HUES6 (cell line): ENCODE data around the gene CEBPZ.
A peak's percentile ranks its signal among the peaks of the same experiment; 100 is the strongest.

ENCODE experiments used
- H3K27ac ChIP-seq: 2 replicates; pipeline ENCODE4 v1.7.0; 2013; ENCODE audit warnings: low read depth, mild to moderate bottlenecking, low read length, inconsistent platforms
- H3K27me3 ChIP-seq: 2 replicates; pipeline ENCODE4 v1.6.1; 2013; ENCODE audit warnings: low read length; ENCODE audit not compliant: control insufficient read depth, insufficient read depth
- H3K36me3 ChIP-seq: 2 replicates; pipeline ENCODE4 v1.6.1; 2013; ENCODE audit warnings: low read length; ENCODE audit not compliant: control insufficient read depth, insufficient read depth
- H3K4me1 ChIP-seq: 2 replicates; pipeline ENCODE4 v1.6.1; 2013; ENCODE audit warnings: low read length; ENCODE audit not compliant: control insufficient read depth, insufficient read depth
- H3K4me3 ChIP-seq: 2 replicates; pipeline ENCODE4 v1.5.1; 2013; ENCODE audit warnings: low read depth, low read length
- H3K9ac ChIP-seq: one replicate; pipeline ENCODE4 v1.6.1; 2013; ENCODE audit warnings: mild to moderate bottlenecking, low read length
- H3K9me3 ChIP-seq: 2 replicates; pipeline ENCODE4 v1.6.1; 2013; ENCODE audit warnings: low read depth, low read length; ENCODE audit not compliant: control insufficient read depth, insufficient read depth

The CEBPZ gene

GRCh38 chr2:37231241-37232130 lies at the start of gene CEBPZ, which contains the start of gene NDUFAF7:
TSS of gene CEBPZ (minus strand) at chr2:37231596. CDS start at chr2:37231567, 29 bp downstream.
TSS of gene NDUFAF7 (plus strand) at chr2:37231658. CDS start at chr2:37231706, 48 bp downstream.
- no peaks in the 10 kb centered on the region for H3K27me3 ChIP-seq
- H3K4me1 ChIP-seq, result peaks cover 34% of the 10 kb centered on the region
- peaks cover 60% of the 10 kb centered on the region for H3K36me3 ChIP-seq
- no peaks in the 10 kb centered on the region for H3K9me3 ChIP-seq
- peak within 1 kb of the TSS; percentile 92 for H3K4me3 ChIP-seq
- H3K27ac ChIP-seq, result peak within 1 kb of the TSS; percentile 72
- peak within 1 kb of the TSS; percentile 93 for H3K9ac ChIP-seq

DNA sequence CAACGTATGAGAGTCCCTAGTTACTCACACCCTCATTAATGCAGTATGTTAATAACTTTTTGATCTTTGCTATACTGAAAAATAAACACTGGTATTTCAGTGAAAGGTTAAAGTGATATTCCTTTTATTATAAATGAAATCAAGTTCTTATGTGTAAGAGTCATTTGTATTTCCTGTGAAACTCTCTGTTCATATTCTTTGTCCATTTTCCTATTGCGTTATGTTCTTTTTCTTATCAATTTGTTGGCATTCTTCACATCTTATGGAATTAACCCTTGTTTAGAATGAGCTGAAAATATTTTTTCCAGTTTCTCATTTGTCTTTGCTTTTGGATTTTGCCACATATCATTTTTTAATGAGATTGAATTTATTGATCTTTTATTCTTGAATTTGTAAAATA lies 44.9 kb upstream of the CEBPZ start:
- Histone ChIP-seq H3K27ac (no peak overlapping the region), H3K9ac (no peak overlapping the region), H3K9me3 (no peaks in the 10 kb centered on the region), H3K36me3 (peaks cover 92% of the 10 kb centered on the region), H3K27me3 (no peaks in the 10 kb centered on the region), H3K4me3 (no peak overlapping the region), H3K4me1 (peaks cover 11% of the 10 kb centered on the region; the same call in 1 of the 2 replicates)

DNA sequence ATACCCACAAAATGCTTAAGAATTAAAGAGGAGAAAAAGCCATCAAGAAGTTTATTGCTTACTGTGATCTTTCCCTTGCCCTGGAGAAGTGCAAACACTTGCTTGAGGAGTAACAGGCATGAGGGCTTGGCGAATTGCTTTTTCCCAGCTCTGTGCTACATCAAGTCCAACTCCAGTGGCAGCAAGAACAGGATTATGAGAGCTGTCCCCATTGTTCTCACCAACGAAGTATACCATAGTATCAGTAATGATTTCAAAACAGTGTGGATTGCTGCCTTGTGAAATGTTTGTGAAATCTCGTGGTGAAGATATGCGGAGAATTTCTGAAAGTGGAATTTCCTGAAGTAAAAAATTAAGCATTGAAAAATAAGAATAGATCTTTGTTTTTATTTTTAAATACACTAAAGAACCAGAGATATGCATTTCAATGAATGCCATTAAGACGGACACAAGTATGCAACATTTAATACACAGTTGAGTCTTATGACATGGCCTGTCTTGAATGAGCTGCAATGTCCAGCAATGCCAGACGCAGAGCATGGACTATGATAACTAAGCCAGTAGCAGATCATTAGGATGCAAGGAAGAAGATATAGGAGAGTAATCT lies 43.1 kb upstream of the CEBPZ start:
- Histone ChIP-seq H3K4me3 (no peak overlapping the region), H3K9me3 (no peaks in the 10 kb centered on the region), H3K27me3 (no peaks in the 10 kb centered on the region), H3K9ac (no peak overlapping the region), H3K36me3 (peaks cover 86% of the 10 kb centered on the region), H3K27ac (no peak overlapping the region), H3K4me1 (peaks cover 11% of the 10 kb centered on the region; the same call in 1 of the 2 replicates)

GRCh38 chr2:37271376-37272067 lies 40.1 kb upstream of the CEBPZ start:
- no peaks in the 10 kb centered on the region for H3K9me3 ChIP-seq

DNA sequence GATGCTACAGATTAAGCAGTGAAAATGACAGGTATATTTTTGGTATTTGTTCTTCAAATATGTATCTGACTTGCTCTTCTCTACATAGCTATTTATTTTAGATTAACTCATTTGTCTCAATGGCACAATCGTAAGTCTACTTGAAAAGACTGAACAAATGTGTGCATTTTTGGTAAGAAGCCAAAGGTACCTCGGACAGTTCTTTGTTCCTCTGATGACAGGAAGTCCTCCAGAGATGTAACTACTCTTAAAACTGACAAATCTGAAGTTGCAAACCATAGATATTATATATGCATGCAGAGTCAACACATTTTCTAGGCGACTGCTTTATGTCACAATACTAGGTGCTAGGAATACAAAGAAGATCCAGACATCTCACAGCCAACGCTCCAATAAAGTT lies 36.7 kb upstream of the CEBPZ start:
- Histone ChIP-seq H3K27ac (no peak overlapping the region), H3K4me3 (no peak overlapping the region), H3K9me3 (no peaks in the 10 kb centered on the region), H3K27me3 (no peaks in the 10 kb centered on the region), H3K4me1 (peaks cover 11% of the 10 kb centered on the region; the same call in 1 of the 2 replicates), H3K9ac (no peak overlapping the region), H3K36me3 (peaks cover 84% of the 10 kb centered on the region)

More at GRCh38 chr2:37271376-37272067, 40.1 kb upstream of the CEBPZ start:
- H3K4me3 ChIP-seq, result no peak overlapping the region
- H3K27me3 ChIP-seq, result no peaks in the 10 kb centered on the region
- H3K27ac ChIP-seq, result no peak overlapping the region
- peaks cover 11% of the 10 kb centered on the region; the same call in 1 of the 2 replicates for H3K4me1 ChIP-seq
- H3K9ac ChIP-seq, result no peak overlapping the region
- H3K36me3 ChIP-seq, result peaks cover 93% of the 10 kb centered on the region

DNA sequence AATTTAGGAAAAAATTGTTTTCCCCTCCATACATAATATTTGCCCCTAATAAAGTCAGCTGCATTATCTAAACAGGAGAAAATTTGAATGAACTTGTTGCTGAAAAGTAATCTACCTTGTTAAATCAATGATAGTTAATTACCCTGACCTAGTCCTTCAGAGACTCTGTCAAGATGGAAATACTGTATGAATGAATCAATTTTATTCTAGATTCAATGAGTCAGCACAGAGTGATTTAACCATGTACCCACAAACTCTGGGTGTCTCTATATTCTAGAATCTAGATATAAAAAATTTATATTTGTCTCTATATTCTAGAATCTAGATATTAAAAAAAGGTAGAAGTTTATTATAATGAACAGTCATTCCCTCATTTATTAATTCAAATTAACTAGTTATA lies 36.3 kb upstream of the CEBPZ start:
- Histone ChIP-seq H3K4me1 (peaks cover 11% of the 10 kb centered on the region; the same call in 1 of the 2 replicates), H3K27ac (no peak overlapping the region), H3K9ac (no peak overlapping the region), H3K36me3 (peaks cover 81% of the 10 kb centered on the region), H3K9me3 (no peaks in the 10 kb centered on the region), H3K4me3 (no peak overlapping the region), H3K27me3 (no peaks in the 10 kb centered on the region)

DNA sequence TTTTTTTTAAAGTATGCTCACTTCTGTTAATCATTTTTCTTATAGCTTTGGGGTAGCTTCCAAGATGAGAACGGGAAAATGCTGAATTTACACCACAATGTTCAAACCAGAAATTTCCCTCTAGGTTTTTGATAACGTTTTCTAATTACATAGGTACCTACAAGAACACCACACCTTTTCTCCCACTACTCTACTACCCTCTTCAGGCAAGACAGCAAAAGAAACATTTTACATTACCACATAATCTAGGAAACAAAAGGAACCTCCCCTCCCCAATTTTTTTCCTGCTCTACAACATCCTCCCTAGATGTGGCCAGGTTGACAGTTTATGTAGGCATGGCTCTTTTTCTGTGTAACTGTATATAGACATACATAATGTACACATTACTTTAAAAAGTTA lies 32.4 kb upstream of the CEBPZ start:
- peaks cover 76% of the 10 kb centered on the region for H3K36me3 ChIP-seq
- H3K27me3 ChIP-seq, result no peaks in the 10 kb centered on the region
- H3K9ac ChIP-seq, result no peak overlapping the region
- H3K4me3 ChIP-seq, result no peak overlapping the region
- H3K27ac ChIP-seq, result no peak overlapping the region
- no peaks in the 10 kb centered on the region for H3K4me1 ChIP-seq
- H3K9me3 ChIP-seq, result no peaks in the 10 kb centered on the region

- H3K27ac ChIP-seq, result no peak overlapping the region
- H3K4me3 ChIP-seq, result no peak overlapping the region
- H3K9ac ChIP-seq, result no peak overlapping the region
- H3K9me3 ChIP-seq, result no peaks in the 10 kb centered on the region
- H3K36me3 ChIP-seq, result peaks cover 75% of the 10 kb centered on the region
- no peaks in the 10 kb centered on the region for H3K27me3 ChIP-seq
- H3K4me1 ChIP-seq, result no peaks in the 10 kb centered on the region
These were observed 31.1 kb upstream of the CEBPZ start for GRCh38 chr2:37262522-37262921.

DNA sequence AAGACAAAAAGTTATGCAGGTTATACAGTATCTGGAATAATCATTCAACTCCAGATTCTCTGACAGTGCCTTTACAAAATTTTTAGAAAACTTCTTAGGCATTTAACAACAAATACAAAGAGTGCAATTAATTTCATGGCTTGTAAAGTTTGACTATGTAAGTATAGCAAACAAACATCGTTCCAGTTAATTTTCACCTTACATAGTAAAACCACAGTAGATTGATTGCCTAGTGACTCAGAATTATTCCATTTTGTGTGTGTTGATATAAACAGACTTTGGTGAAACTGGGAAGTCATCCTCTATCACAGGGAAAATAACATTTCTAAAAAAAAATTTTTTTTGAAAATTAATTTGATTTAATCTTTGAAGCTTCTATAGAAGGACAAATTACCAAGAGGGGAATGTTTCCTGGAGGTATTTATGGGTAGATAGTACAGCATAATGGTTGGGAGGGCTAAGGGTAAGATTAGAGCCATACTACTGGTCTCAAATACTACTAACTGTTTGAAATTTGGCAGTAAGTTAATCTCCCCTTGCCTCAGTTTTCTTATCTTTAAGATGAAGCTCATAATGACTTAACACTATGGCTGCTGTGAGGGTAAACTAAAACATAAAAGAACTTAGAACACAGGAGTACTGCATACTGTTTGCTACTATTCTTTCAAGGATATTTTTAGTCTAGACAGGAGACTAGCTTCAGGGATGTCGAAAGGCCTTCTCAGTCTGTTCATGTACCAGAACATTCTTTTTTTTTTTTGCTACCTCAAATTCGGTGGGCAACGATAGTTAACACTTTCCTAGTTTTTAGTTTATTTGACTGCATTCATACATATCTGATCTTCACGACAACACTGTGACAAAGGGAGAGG lies 19.7 kb upstream of the CEBPZ start:
- Histone ChIP-seq H3K4me3 (no peak overlapping the region), H3K9me3 (no peaks in the 10 kb centered on the region), H3K9ac (no peak overlapping the region), H3K27ac (no peak overlapping the region), H3K4me1 (no peaks in the 10 kb centered on the region), H3K27me3 (no peaks in the 10 kb centered on the region), H3K36me3 (peaks cover 99% of the 10 kb centered on the region)

GRCh38 chr2:37246205-37246604 lies 14.8 kb upstream of the CEBPZ start:
- Histone ChIP-seq H3K4me1 (no peaks in the 10 kb centered on the region), H3K4me3 (no peak overlapping the region), H3K9me3 (no peaks in the 10 kb centered on the region), H3K27me3 (no peaks in the 10 kb centered on the region), H3K9ac (no peak overlapping the region), H3K27ac (no peak overlapping the region), H3K36me3 (peaks cover 100% of the 10 kb centered on the region)
